ENCODE data around the gene UBE2U.

- no peak for TF ChIP-seq CTCF (IDR thresholded peaks at IDR 0.05)
- no peak for TF ChIP-seq POLR2A (IDR thresholded peaks at IDR 0.05)
Measured at GRCh38 chr1:64243757-64244080, 40.3 kb downstream of the UBE2U start.

Data from adrenal gland (tissue), 5 donors.